HG02571 (cell line): Measurements from ENCODE around the gene FOXO3.

Source experiments
- ATAC-seq: cut with Tn5 transposase; IDR thresholded peaks from one replicate; pipeline ENCODE4 v1.9.1; 2021; ENCODE audit warnings: mild to moderate bottlenecking, moderate library complexity; ENCODE audit not compliant: unreplicated experiment

Gene FOXO3

GRCh38 chr6:108626777-108627176 is 66.1 kb downstream of the FOXO3 start:
- no peak for ATAC-seq

- ATAC-seq, result no peak
These were observed 67.2 kb downstream of the FOXO3 start for GRCh38 chr6:108627692-108628550.

GRCh38 chr6:108630050-108630714 is 69.5 kb downstream of the FOXO3 start:
- no peak for ATAC-seq

GRCh38 chr6:108632441-108632840 is 71.7 kb downstream of the FOXO3 start:
- ATAC-seq, result no peak

- ATAC-seq, result no peak
These were observed 72.7 kb downstream of the FOXO3 start for GRCh38 chr6:108633436-108633835.

- no peak for ATAC-seq
These were observed 74.9 kb downstream of the FOXO3 start for GRCh38 chr6:108635505-108636226.

GRCh38 chr6:108637963-108638362 is 77.2 kb downstream of the FOXO3 start:
- no peak for ATAC-seq

GRCh38 chr6:108638993-108639392 is 78.3 kb downstream of the FOXO3 start:
- ATAC-seq, result no peak

- no peak for ATAC-seq
These were observed 79.4 kb downstream of the FOXO3 start for GRCh38 chr6:108640104-108640503.

GRCh38 chr6:108643184-108643583 is 82.5 kb downstream of the FOXO3 start:
- no peak for ATAC-seq

GRCh38 chr6:108644252-108644651 is 83.5 kb downstream of the FOXO3 start:
- no peak for ATAC-seq

GRCh38 chr6:108648191-108648590 is 87.5 kb downstream of the FOXO3 start:
- no peak for ATAC-seq

- no peak for ATAC-seq
These were observed 89.6 kb downstream of the FOXO3 start for GRCh38 chr6:108650325-108650724.

- no peak for ATAC-seq
These were observed 90.1 kb downstream of the FOXO3 start for GRCh38 chr6:108650781-108651180.

- ATAC-seq, result no peak
These were observed 90.9 kb downstream of the FOXO3 start for GRCh38 chr6:108651340-108652227.

- ATAC-seq, result no peak
These were observed 91.7 kb downstream of the FOXO3 start for GRCh38 chr6:108652375-108652774.

GRCh38 chr6:108653949-108654348 is 93.2 kb downstream of the FOXO3 start:
- ATAC-seq, result no peak

- ATAC-seq, result no peak
These were observed 93.9 kb downstream of the FOXO3 start for GRCh38 chr6:108654465-108655106.

GRCh38 chr6:108655806-108656651 is 95.3 kb downstream of the FOXO3 start:
- ATAC-seq, result no peak
